Endothelial cell of umbilical vein (primary cell): Measurements from ENCODE around the gene SKI. TPM values are rescaled to one million over a fixed set of nuclear protein-coding genes. Genes with fewer than 3 reads are reported as not detected.

Experiments
- BruUV-seq: library from RNA; stranded (reverse); fragments of 400-500 nt; replicated peaks from 2 replicates; lab custom pipeline; 2021; lab: Mats Ljungman, UMichigan
- CTCF ChIA-PET: fragments of 300-600, 350-600 bp; sonication (Branson Sonifier 250); formaldehyde crosslinking; loops from one replicate; lab custom pipeline; 2021; ENCODE audit warnings: antibody characterized with exemption, inconsistent platforms; lab: Charles Lee
- POLR2A ChIA-PET: fragments of 300-600, 350-600 bp; sonication (Branson Sonifier 250); formaldehyde crosslinking; loops from one replicate; lab custom pipeline; 2021; ENCODE audit warnings: antibody characterized with exemption, inconsistent platforms; lab: Charles Lee
- DNase-seq: peaks from one replicate; pipeline ENCODE4 v3.0.0-alpha.2; 2011; ENCODE audit warnings: low read depth, low spot score
- FAIRE-seq: peaks from 2 replicates; lab custom pipeline; 2011; peaks lifted over from hg19 to GRCh38; lab: Jason Lieb, UNC
- H2AFZ ChIP-seq: 2 replicates; pipeline ENCODE4 v1.6.0; 2012; ENCODE audit warnings: low read depth, low read length, control low read depth, inconsistent platforms
- H3K27ac ChIP-seq: 2 replicates; pipeline ENCODE4 v1.5.1; 2011; ENCODE audit warnings: low read depth, mild to moderate bottlenecking, control low read depth, low read length, moderate library complexity; ENCODE audit not compliant: insufficient read depth
- H3K27me3 ChIP-seq, 2 experiments: 2 replicates each; pipeline versions ENCODE4 v1.6.0 to v1.6.1; 2011; ENCODE audit warnings: low read length in 2 of 2, mixed read lengths in 1 of 2; ENCODE audit not compliant: control insufficient read depth in 2 of 2, insufficient read depth in 2 of 2
- H3K36me3 ChIP-seq, 2 experiments: 2 replicates in 1 of 2; 3 replicates in 1 of 2; pipeline ENCODE4 v1.5.1; 2011; ENCODE audit warnings: low read length in 2 of 2, mild to moderate bottlenecking in 1 of 2, moderate library complexity in 1 of 2; ENCODE audit not compliant: control insufficient read depth in 2 of 2, insufficient read depth in 2 of 2; ENCODE audit errors: extremely low read depth in 1 of 2
- H3K4me1 ChIP-seq: 3 replicates; pipeline ENCODE4 v1.5.1; 2011; ENCODE audit warnings: mild to moderate bottlenecking, low read length; ENCODE audit not compliant: control insufficient read depth, insufficient read depth; ENCODE audit errors: extremely low read depth
- H3K4me2 ChIP-seq: 2 replicates; pipeline ENCODE4 v1.6.1; 2011; ENCODE audit warnings: low read length, control low read depth, mixed read lengths; ENCODE audit not compliant: insufficient read depth
- H3K4me3 ChIP-seq, 3 experiments: fragments of 200-600 bp in 1 of 3; sonication (generic), shearing (Covaris generic) in 1 of 3; replicated peaks in 1 of 3; 2 replicates each; pipeline ENCODE4 v1.5.1; 2011 to 2016; ENCODE audit warnings: control low read depth in 3 of 3, low read length in 3 of 3, mild to moderate bottlenecking in 2 of 3, inconsistent platforms in 1 of 3, low read depth in 1 of 3, moderate library complexity in 1 of 3; ENCODE audit not compliant: insufficient read depth in 1 of 3
- H3K79me2 ChIP-seq: 2 replicates; pipeline ENCODE4 v1.6.0; 2012; ENCODE audit warnings: low read length, inconsistent platforms; ENCODE audit not compliant: control insufficient read depth, insufficient read depth
- H3K9ac ChIP-seq: replicated peaks from 2 replicates; pipeline ENCODE3; 2011; ENCODE audit warnings: low read length, control low read depth; ENCODE audit not compliant: insufficient read depth; ENCODE audit errors: extremely low read depth
- H3K9me1 ChIP-seq: replicated peaks from 3 replicates; pipeline ENCODE4 v1.6.0; 2011; ENCODE audit warnings: mild to moderate bottlenecking, low read length; ENCODE audit not compliant: control insufficient read depth, insufficient read depth; ENCODE audit errors: extremely low read depth
- H3K9me3 ChIP-seq: replicated peaks from 2 replicates; pipeline ENCODE4 v1.5.1; 2012; ENCODE audit warnings: low read length, inconsistent platforms; ENCODE audit not compliant: control insufficient read depth, insufficient read depth
- H4K20me1 ChIP-seq: replicated peaks from 2 replicates; pipeline ENCODE3; 2011; ENCODE audit warnings: mild to moderate bottlenecking, low read length; ENCODE audit not compliant: control insufficient read depth, insufficient read depth; ENCODE audit errors: extremely low read depth
- EZH2 ChIP-seq: IDR thresholded peaks from 2 replicates; pipeline ENCODE4 v1.6.1; 2012; ENCODE audit warnings: borderline replicate concordance, low read depth, mild to moderate bottlenecking, moderate library complexity, low read length, inconsistent platforms; ENCODE audit not compliant: severe bottlenecking
- FOS ChIP-seq: IDR thresholded peaks from 2 replicates; pipeline ENCODE4 v1.6.1; 2011; ENCODE audit warnings: mild to moderate bottlenecking, low read length, moderate library complexity, borderline replicate concordance; ENCODE audit not compliant: insufficient read depth
- GATA2 ChIP-seq: IDR thresholded peaks from 2 replicates; pipeline ENCODE4 v1.7.0; 2011; ENCODE audit warnings: low read depth, mild to moderate bottlenecking, moderate library complexity, mixed read lengths, low read length; ENCODE audit not compliant: insufficient read length, insufficient read depth
- JUN ChIP-seq: IDR thresholded peaks from 2 replicates; pipeline ENCODE4 v1.6.1; 2011; ENCODE audit warnings: borderline replicate concordance, low read depth; ENCODE audit not compliant: insufficient read length, insufficient read depth
- MAX ChIP-seq: IDR thresholded peaks from 2 replicates; pipeline ENCODE4 v1.6.1; 2011; ENCODE audit not compliant: insufficient read depth, insufficient read length
- MYC ChIP-seq: IDR thresholded peaks from one replicate; pipeline ENCODE4 v1.6.1; 2011; ENCODE audit warnings: mild to moderate bottlenecking, low read depth, low read length
- POLR2A ChIP-seq: IDR thresholded peaks from 2 replicates; pipeline ENCODE4 v1.6.1; 2012; ENCODE audit warnings: low read depth, mild to moderate bottlenecking, control low read depth, low read length
- POLR2AphosphoS5 ChIP-seq: IDR thresholded peaks from 2 replicates; pipeline ENCODE4 v1.6.1; 2012; ENCODE audit warnings: low read depth, mild to moderate bottlenecking, control low read depth, low read length, moderate library complexity; ENCODE audit not compliant: insufficient read depth
- dilution Hi-C: fragments of 300-500 bp; cut with MboI; formaldehyde crosslinking; loops from one replicate; pipeline ENCODE4 v1.15.0; 2019; ENCODE audit warnings: low sequenced_read_pairs; ENCODE audit not compliant: extremely low pct_ligation_motif_present
- intact Hi-C: fragments of 100-400 bp; cut with micrococcal nuclease; formaldehyde crosslinking; loops from one replicate; pipeline ENCODE4 v1.10.0; 2022
- polyA plus RNA-seq, 4 experiments: library from polyadenylated mRNA; depleted of rRNA in 3 of 4; stranded (reverse) in 3 of 4; unstranded in 1 of 4; fragments of >200 nt; gene quantifications; 2 replicates each; pipeline versions ENCODE4 v1.2.1 to v1.2.3, GENCODE V29; 2011 to 2012; ENCODE audit warnings: missing spikeins in 1 of 4
- total RNA-seq: library from RNA; stranded (reverse); gene quantifications from 2 replicates; pipeline ENCODE4 v1.2.3, GENCODE V29; 2021
- TF ChIP-seq, protein P1 (sequence below), 2 donors: IDR thresholded peaks; 1 replicate in 1 of 2; 2 replicates in 1 of 2; pipeline ENCODE4 v1.5.1; 2011; ENCODE audit warnings: low read length in 2 of 2, mild to moderate bottlenecking in 2 of 2, moderate library complexity in 2 of 2, control low read depth in 1 of 2, inconsistent platforms in 1 of 2, low read depth in 1 of 2; ENCODE audit not compliant: insufficient read depth in 1 of 2; ENCODE audit errors: extremely low read depth in 1 of 2

The SKI gene
- total and polyA plus RNA-seq, 2 donors (not counting 3 experiments of a cell fraction or from before 2014, with no cell fraction given): 11.6 to 80.3 TPM

- no TSS peak for BruUV-seq
- H2AFZ ChIP-seq: no peak overlapping the region
- H3K36me3 ChIP-seq: no peaks in the 10 kb centered on the region
- no peaks in the 10 kb centered on the region for H3K9me3 ChIP-seq
- H3K4me3 ChIP-seq: no peak overlapping the region
- ChIA-PET POLR2A (no interaction called here), CTCF (interaction anchor here (1.7 kb wide), 1 partner anchor 18 kb away, joined by 8 read pairs; no protein-coding TSS in a partner anchor)
- peaks cover 32% of the 10 kb centered on the region for H3K4me1 ChIP-seq
- DNase-seq: no peak
- dilution Hi-C loops (no loop called here), intact Hi-C loops (no loop called here)
- no peak for FAIRE-seq
- no peaks in the 10 kb centered on the region for H4K20me1 ChIP-seq
- no peak overlapping the region for H3K27ac ChIP-seq
- no peak for TF ChIP-seq MAX
- TF ChIP-seq POLR2AphosphoS5: no peak
- H3K4me2 ChIP-seq: no peak overlapping the region
- no peaks in the 10 kb centered on the region for H3K27me3 ChIP-seq
- H3K9ac ChIP-seq: no peak overlapping the region
- H3K9me1 ChIP-seq: no peaks in the 10 kb centered on the region
- H3K79me2 ChIP-seq: peaks cover 97% of the 10 kb centered on the region
Observed at GRCh38 chr1:2297246-2298011, 69.3 kb downstream of the SKI start.

- Histone ChIP-seq H4K20me1 (no peaks in the 10 kb centered on the region), H3K27me3 (no peaks in the 10 kb centered on the region), H3K4me1 (peaks cover 32% of the 10 kb centered on the region), H3K9me3 (no peaks in the 10 kb centered on the region), H3K4me3 (no peak overlapping the region), H3K79me2 (peaks cover 90% of the 10 kb centered on the region), H2AFZ (no peak overlapping the region), H3K9me1 (no peaks in the 10 kb centered on the region), H3K9ac (no peak overlapping the region), H3K36me3 (peaks cover 0 to 5% of the 10 kb centered on the region in 2 experiments), H3K27ac (no peak overlapping the region), H3K4me2 (no peak overlapping the region)
- dilution Hi-C loops: no loop called here
- intact Hi-C loops: no loop called here
- no peak for TF ChIP-seq FOS
- TF ChIP-seq MAX: no peak
- TF ChIP-seq POLR2A: no peak
- TF ChIP-seq EZH2: no peak
- TF ChIP-seq MYC: no peak
- TF ChIP-seq, protein P1, sequence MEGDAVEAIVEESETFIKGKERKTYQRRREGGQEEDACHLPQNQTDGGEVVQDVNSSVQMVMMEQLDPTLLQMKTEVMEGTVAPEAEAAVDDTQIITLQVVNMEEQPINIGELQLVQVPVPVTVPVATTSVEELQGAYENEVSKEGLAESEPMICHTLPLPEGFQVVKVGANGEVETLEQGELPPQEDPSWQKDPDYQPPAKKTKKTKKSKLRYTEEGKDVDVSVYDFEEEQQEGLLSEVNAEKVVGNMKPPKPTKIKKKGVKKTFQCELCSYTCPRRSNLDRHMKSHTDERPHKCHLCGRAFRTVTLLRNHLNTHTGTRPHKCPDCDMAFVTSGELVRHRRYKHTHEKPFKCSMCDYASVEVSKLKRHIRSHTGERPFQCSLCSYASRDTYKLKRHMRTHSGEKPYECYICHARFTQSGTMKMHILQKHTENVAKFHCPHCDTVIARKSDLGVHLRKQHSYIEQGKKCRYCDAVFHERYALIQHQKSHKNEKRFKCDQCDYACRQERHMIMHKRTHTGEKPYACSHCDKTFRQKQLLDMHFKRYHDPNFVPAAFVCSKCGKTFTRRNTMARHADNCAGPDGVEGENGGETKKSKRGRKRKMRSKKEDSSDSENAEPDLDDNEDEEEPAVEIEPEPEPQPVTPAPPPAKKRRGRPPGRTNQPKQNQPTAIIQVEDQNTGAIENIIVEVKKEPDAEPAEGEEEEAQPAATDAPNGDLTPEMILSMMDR (IDR thresholded peaks at IDR 0.05; ENCODE audit: extremely low read depth in 1 of 2, insufficient read depth in 1 of 2, low read depth in 1 of 2, low read length in 2 of 2): no peak
- no peak for TF ChIP-seq POLR2AphosphoS5
- TF ChIP-seq GATA2: no peak
- no peak for TF ChIP-seq JUN
- DNase-seq (no peak), FAIRE-seq (no peak)
- CTCF ChIA-PET: interaction anchor here (1.2 to 1.7 kb wide), 2 partner anchors 12 to 17 kb away, joined by 4 to 8 read pairs; no protein-coding TSS in a partner anchor
- POLR2A ChIA-PET: no interaction called here
- BruUV-seq: no TSS peak
Observed at GRCh38 chr1:2298685-2299084, 70.6 kb downstream of the SKI start.
